Natural killer cell treated with Interleukin-12 subunit alpha and Interleukin-12 subunit beta and Interleukin-15 and Interleukin-18, amount 100 ng/mL, for 72 hours (primary cell): ENCODE results near the gene MORC1. TPM values are rescaled to one million over a fixed set of nuclear protein-coding genes. Genes with fewer than 3 reads are reported as not detected.
A peak's percentile ranks its signal among the peaks of the same experiment; 100 is the strongest.
"Not testable (repeated sequence)": the region's sequence is repeated elsewhere in the genome, so short reads cannot be mapped to it uniquely, and the experiment has no call there.

Experiments used
- ATAC-seq, 2 donors: fragments of 150-1000 bp; cut with Tn5 transposase in 1 of 2; sonication (Bioruptor Pico), chemical (Tn5 transposase) in 1 of 2; 2 replicates each; pipeline ENCODE4 v1.10.0; 2021
- DNase-seq: peaks from one replicate; pipeline ENCODE4 v3.0.0; 2022; ENCODE audit warnings: low spot score
- H3K27ac Mint-ChIP-seq, 2 donors: 1 replicate in 1 of 2; 2 replicates in 1 of 2; pipeline ENCODE4 v1.8.0; 2022; ENCODE audit warnings: mixed read lengths in 2 of 2, mild to moderate bottlenecking in 1 of 2, moderate library complexity in 1 of 2
- H3K27me3 Mint-ChIP-seq, 2 donors: 1 replicate in 1 of 2; 2 replicates in 1 of 2; pipeline ENCODE4 v1.8.0; 2022; ENCODE audit warnings: mixed read lengths in 2 of 2
- H3K36me3 Mint-ChIP-seq: one replicate; pipeline ENCODE4 v1.8.0; 2022; ENCODE audit warnings: mixed read lengths
- H3K4me1 Mint-ChIP-seq, 2 donors: 1 replicate in 1 of 2; 2 replicates in 1 of 2; pipeline ENCODE4 v1.8.0; 2022; ENCODE audit warnings: low read depth in 2 of 2, mixed read lengths in 2 of 2, mild to moderate bottlenecking in 1 of 2
- H3K4me3 Mint-ChIP-seq: one replicate; pipeline ENCODE4 v1.8.0; 2022; ENCODE audit warnings: mixed read lengths
- H3K9me3 Mint-ChIP-seq: 2 replicates; pipeline ENCODE4 v1.8.0; 2022; ENCODE audit warnings: mixed read lengths
- total RNA-seq, 2 donors: library from RNA; stranded (reverse); gene quantifications; one replicate each; pipeline ENCODE4 v1.2.3, GENCODE V29; 2022

The MORC1 gene
- total RNA-seq, 2 donors from 2014 or later = not detected

GRCh38 chr3:109089265-109089664 lies 28.7 kb downstream of the MORC1 start:
- ATAC-seq (no peak), DNase-seq (no peak)
- H3K9me3 Mint-ChIP-seq = no peaks in the 10 kb centered on the region
- H3K27ac Mint-ChIP-seq = no peak overlapping the region
- H3K4me3 Mint-ChIP-seq = no peak overlapping the region
- no peaks in the 10 kb centered on the region for H3K4me1 Mint-ChIP-seq
- peaks cover 5 to 11% of the 10 kb centered on the region in 2 donors for H3K27me3 Mint-ChIP-seq
- no peaks in the 10 kb centered on the region for H3K36me3 Mint-ChIP-seq

- Mint-ChIP-seq H3K36me3 (no peaks in the 10 kb centered on the region), H3K27me3 (peaks cover 11 to 27% of the 10 kb centered on the region in 2 donors), H3K27ac (no peak overlapping the region), H3K9me3 (no peaks in the 10 kb centered on the region), H3K4me1 (no peaks in the 10 kb centered on the region), H3K4me3 (no peak overlapping the region)
- peak; percentile 43 to 78 for ATAC-seq
- DNase-seq = no peak
These were observed 36.0 kb downstream of the MORC1 start for GRCh38 chr3:109081746-109082510.

GRCh38 chr3:109080090-109080489 lies 37.8 kb downstream of the MORC1 start:
- H3K4me1 Mint-ChIP-seq, H3K36me3 Mint-ChIP-seq, H3K4me3 Mint-ChIP-seq, H3K9me3 Mint-ChIP-seq, DNase-seq, H3K27ac Mint-ChIP-seq, ATAC-seq: not testable (repeated sequence)
- peaks cover 11 to 25% of the 10 kb centered on the region in 2 donors for H3K27me3 Mint-ChIP-seq

GRCh38 chr3:109073116-109073515 lies 44.8 kb downstream of the MORC1 start:
- H3K27me3 Mint-ChIP-seq = peaks cover 7 to 10% of the 10 kb centered on the region in 2 donors
- ATAC-seq (no peak), DNase-seq (no peak)
- no peak overlapping the region for H3K4me3 Mint-ChIP-seq
- H3K4me1 Mint-ChIP-seq = peaks cover 5 to 6% of the 10 kb centered on the region in 2 donors
- H3K36me3 Mint-ChIP-seq = no peaks in the 10 kb centered on the region
- no peak overlapping the region for H3K27ac Mint-ChIP-seq
- no peaks in the 10 kb centered on the region for H3K9me3 Mint-ChIP-seq

- H3K9me3 Mint-ChIP-seq = no peaks in the 10 kb centered on the region
- no peak for ATAC-seq
These were observed 45.7 kb downstream of the MORC1 start for GRCh38 chr3:109072194-109072593.

GRCh38 chr3:109071350-109072142 lies 46.4 kb downstream of the MORC1 start:
- Mint-ChIP-seq H3K4me1 (peaks cover 5 to 6% of the 10 kb centered on the region in 2 donors), H3K27ac (no peak overlapping the region), H3K27me3 (peaks cover 6 to 7% of the 10 kb centered on the region in 2 donors), H3K36me3 (no peaks in the 10 kb centered on the region), H3K9me3 (no peaks in the 10 kb centered on the region), H3K4me3 (no peak overlapping the region)
- DNase-seq = no peak
- no peak for ATAC-seq

More at GRCh38 chr3:109072194-109072593, 45.7 kb downstream of the MORC1 start:
- H3K27ac Mint-ChIP-seq = no peak overlapping the region
- H3K4me3 Mint-ChIP-seq = peak overlapping the region; percentile 7
- H3K27me3 Mint-ChIP-seq = peaks cover 7% of the 10 kb centered on the region in 2 donors
- H3K4me1 Mint-ChIP-seq = peaks cover 5 to 6% of the 10 kb centered on the region in 2 donors
- DNase-seq = no peak
- no peaks in the 10 kb centered on the region for H3K36me3 Mint-ChIP-seq

GRCh38 chr3:109070211-109070610 lies 47.7 kb downstream of the MORC1 start:
- Mint-ChIP-seq H3K9me3 (no peaks in the 10 kb centered on the region), H3K36me3 (no peaks in the 10 kb centered on the region), H3K27me3 (peaks cover 4 to 12% of the 10 kb centered on the region in 2 donors), H3K27ac (no peak overlapping the region), H3K4me3 (no peak overlapping the region), H3K4me1 (peaks cover 5 to 6% of the 10 kb centered on the region in 2 donors)
- ATAC-seq (no peak), DNase-seq (no peak)

- Mint-ChIP-seq H3K36me3 (no peaks in the 10 kb centered on the region), H3K4me1 (no peaks in the 10 kb centered on the region), H3K27ac (no peak overlapping the region), H3K27me3 (peaks cover 5 to 10% of the 10 kb centered on the region in 2 donors), H3K9me3 (no peaks in the 10 kb centered on the region), H3K4me3 (no peak overlapping the region)
- no peak for ATAC-seq
- no peak for DNase-seq
These were observed 51.1 kb downstream of the MORC1 start for GRCh38 chr3:109066864-109067263.

GRCh38 chr3:109059264-109059663 lies 58.7 kb downstream of the MORC1 start:
- Mint-ChIP-seq H3K36me3 (no peaks in the 10 kb centered on the region), H3K27me3 (peaks cover 2 to 14% of the 10 kb centered on the region in 2 donors), H3K9me3 (no peaks in the 10 kb centered on the region), H3K4me3 (no peak overlapping the region), H3K4me1 (no peaks in the 10 kb centered on the region), H3K27ac (no peak overlapping the region)
- DNase-seq (no peak), ATAC-seq (no peak)

- no peaks in the 10 kb centered on the region for H3K9me3 Mint-ChIP-seq
- H3K27ac Mint-ChIP-seq = no peak overlapping the region
- H3K4me3 Mint-ChIP-seq = no peak overlapping the region
- no peaks in the 10 kb centered on the region for H3K36me3 Mint-ChIP-seq
- peaks cover 2 to 14% of the 10 kb centered on the region in 2 donors for H3K27me3 Mint-ChIP-seq
- DNase-seq = no peak
- ATAC-seq = no peak
- no peaks in the 10 kb centered on the region for H3K4me1 Mint-ChIP-seq
These were observed 60.3 kb downstream of the MORC1 start for GRCh38 chr3:109057616-109058015.

- H3K27ac Mint-ChIP-seq = no peak overlapping the region
- H3K36me3 Mint-ChIP-seq = no peaks in the 10 kb centered on the region
- H3K27me3 Mint-ChIP-seq = peaks cover 2 to 14% of the 10 kb centered on the region in 2 donors
- H3K4me3 Mint-ChIP-seq = no peak overlapping the region
- H3K4me1 Mint-ChIP-seq = no peaks in the 10 kb centered on the region
- no peaks in the 10 kb centered on the region for H3K9me3 Mint-ChIP-seq
- DNase-seq (no peak), ATAC-seq (no peak)
These were observed 60.9 kb downstream of the MORC1 start for GRCh38 chr3:109057056-109057455.

GRCh38 chr3:109050591-109051167 lies 67.3 kb downstream of the MORC1 start:
- Mint-ChIP-seq H3K4me3 (no peak overlapping the region), H3K27me3 (no peaks in the 10 kb centered on the region)

GRCh38 chr3:109047366-109047765 lies 70.6 kb downstream of the MORC1 start:
- Mint-ChIP-seq H3K9me3 (no peaks in the 10 kb centered on the region), H3K27ac (no peak overlapping the region), H3K27me3 (no peaks in the 10 kb centered on the region), H3K4me1 (no peaks in the 10 kb centered on the region), H3K36me3 (no peaks in the 10 kb centered on the region), H3K4me3 (no peak overlapping the region)
- DNase-seq (no peak), ATAC-seq (no peak)

More at GRCh38 chr3:109050591-109051167, 67.3 kb downstream of the MORC1 start:
- Mint-ChIP-seq H3K9me3 (no peaks in the 10 kb centered on the region), H3K4me1 (no peaks in the 10 kb centered on the region), H3K36me3 (no peaks in the 10 kb centered on the region), H3K27ac (no peak overlapping the region)
- no peak for ATAC-seq
- no peak for DNase-seq
